SK-N-SH treated with all-trans-retinoic acid at 6 μM for 48 hours (cell line): ENCODE data around the gene LAMTOR4.

Experiments
- ARNTL ChIP-seq: fragments of 450-650 bp; formaldehyde crosslinking; IDR thresholded peaks from 2 replicates; pipeline ENCODE4 v1.5.0; 2020; ENCODE audit warnings: low read depth, mild to moderate bottlenecking, moderate library complexity, borderline replicate concordance
- CSDC2 ChIP-seq: fragments of 250-450 bp; sonication (Bioruptor Pico); IDR thresholded peaks from 2 replicates; pipeline ENCODE4 v1.5.0; 2020; ENCODE audit warnings: mild to moderate bottlenecking, moderate library complexity
- ESRRG ChIP-seq: fragments of 250-450 bp; sonication (Bioruptor Pico); IDR thresholded peaks from 2 replicates; pipeline ENCODE4 v1.6.1; 2021; ENCODE audit warnings: mild to moderate bottlenecking
- ISL1 ChIP-seq: fragments of 250-450 bp; sonication (Bioruptor Pico); IDR thresholded peaks from 2 replicates; pipeline ENCODE4 v2.1.2; 2022; ENCODE audit warnings: mild to moderate bottlenecking, moderate library complexity
- PATZ1 ChIP-seq: fragments of 250-450 bp; sonication (Bioruptor Pico); IDR thresholded peaks from 2 replicates; pipeline ENCODE4 v1.8.0; 2020; ENCODE audit warnings: mild to moderate bottlenecking, moderate library complexity, borderline replicate concordance
- POU6F1 ChIP-seq: fragments of 250-450 bp; sonication (Bioruptor Pico); IDR thresholded peaks from 2 replicates; pipeline ENCODE4 v1.8.0; 2021; ENCODE audit warnings: low read depth, mild to moderate bottlenecking, moderate library complexity, borderline replicate concordance
- TCF4 ChIP-seq: fragments of 250-450 bp; sonication (Bioruptor Pico); IDR thresholded peaks from 2 replicates; pipeline ENCODE4 v1.8.0; 2021; ENCODE audit warnings: mild to moderate bottlenecking, moderate library complexity, borderline replicate concordance
- ZFP3 ChIP-seq: fragments of 250-450 bp; sonication (Bioruptor Pico); IDR thresholded peaks from 2 replicates; pipeline ENCODE4 v1.5.0; 2020; ENCODE audit warnings: mild to moderate bottlenecking, moderate library complexity
- ZFP30 ChIP-seq: fragments of 450-650 bp; formaldehyde crosslinking; IDR thresholded peaks from 2 replicates; pipeline ENCODE4 v1.5.0; 2022; ENCODE audit warnings: mild to moderate bottlenecking, moderate library complexity
- ZNF70 ChIP-seq: fragments of 450-650 bp; formaldehyde crosslinking; IDR thresholded peaks from 2 replicates; pipeline ENCODE4 v1.5.0; 2020; ENCODE audit warnings: mild to moderate bottlenecking, moderate library complexity

- no peak for TF ChIP-seq PATZ1 (CRISPR knock-in tag)
- no peak for TF ChIP-seq ZFP30 (CRISPR knock-in tag)
- TF ChIP-seq POU6F1 (CRISPR knock-in tag): no peak
- TF ChIP-seq ZNF70: no peak
- TF ChIP-seq ZFP3 (CRISPR knock-in tag): no peak
- no peak for TF ChIP-seq ISL1 (CRISPR knock-in tag)
- TF ChIP-seq ESRRG: no peak
- TF ChIP-seq TCF4 (CRISPR knock-in tag): no peak
- TF ChIP-seq CSDC2: no peak
- no peak for TF ChIP-seq ARNTL (CRISPR knock-in tag)
These were observed 7.8 kb downstream of the LAMTOR4 start for GRCh38 chr7:100156331-100157068.
